HFFc6 (cell line): ENCODE measurements around the gene PLAGL2. TPM values are rescaled to one million over a fixed set of nuclear protein-coding genes. Genes with fewer than 3 reads are reported as not detected.

Experiments used
- DNase-seq: peaks from one replicate; pipeline ENCODE4 v3.0.0-alpha.2; 2018
- H3K27ac Mint-ChIP-seq: 2 replicates; pipeline ENCODE4 v1.8.0; 2020; ENCODE audit warnings: mild to moderate bottlenecking, mixed read lengths
- H3K27me3 Mint-ChIP-seq: 2 replicates; pipeline ENCODE4 v1.8.0; 2021; ENCODE audit warnings: mild to moderate bottlenecking, moderate library complexity, mixed read lengths; ENCODE audit not compliant: insufficient read depth
- H3K36me3 Mint-ChIP-seq: 2 replicates; pipeline ENCODE4 v1.8.0; 2021; ENCODE audit warnings: low read depth, mixed read lengths
- H3K4me1 Mint-ChIP-seq: 2 replicates; pipeline ENCODE4 v1.8.0; 2020; ENCODE audit warnings: low read depth, mixed read lengths
- H3K4me3 Mint-ChIP-seq: 2 replicates; pipeline ENCODE4 v1.8.0; 2020; ENCODE audit warnings: mild to moderate bottlenecking, moderate library complexity, mixed read lengths
- H3K9me3 Mint-ChIP-seq: 2 replicates; pipeline ENCODE4 v1.8.0; 2020; ENCODE audit warnings: mild to moderate bottlenecking, mixed read lengths
- CTCF ChIP-seq: fragments of 200-600 bp; sonication (generic); IDR thresholded peaks from 2 replicates; pipeline ENCODE4 v1.5.0; 2021; ENCODE audit warnings: antibody characterized with exemption, mild to moderate bottlenecking
- total RNA-seq, 6 experiments: library from RNA; stranded (reverse); fragmentation: NEBNext Ultra II Directional; extraction: Animal tissue kit (Norgen Biotek cat#: 25700); gene quantifications; 2 replicates in 1 of 6; 3 replicates in 5 of 6; pipeline ENCODE4 v1.2.3, GENCODE V29; 2021

PLAGL2 gene
- total RNA-seq, 6 experiments from 2014 or later = 8.5 to 11.1 (median 9.5) TPM

GRCh38 chr20:32168184-32168910 lies 39.2 kb downstream of the PLAGL2 start:
- Mint-ChIP-seq H3K4me3 (no peak overlapping the region), H3K36me3 (peaks cover 33% of the 10 kb centered on the region), H3K4me1 (peaks cover 9% of the 10 kb centered on the region), H3K27me3 (peaks cover 3% of the 10 kb centered on the region), H3K9me3 (no peaks in the 10 kb centered on the region), H3K27ac (no peak overlapping the region)
- TF ChIP-seq CTCF = no peak
- DNase-seq = peak; percentile 3

- no peak for TF ChIP-seq CTCF
- Mint-ChIP-seq H3K27ac (0 out of 2 replicates have a peak overlapping the region, but pooled peaks have one; percentile 14), H3K4me1 (peaks cover 9% of the 10 kb centered on the region), H3K27me3 (peaks cover 3% of the 10 kb centered on the region), H3K4me3 (no peak overlapping the region), H3K9me3 (no peaks in the 10 kb centered on the region), H3K36me3 (peaks cover 35% of the 10 kb centered on the region)
- DNase-seq = no peak
Measured at GRCh38 chr20:32167552-32167951, 40.0 kb downstream of the PLAGL2 start.

GRCh38 chr20:32165836-32166545 lies 41.6 kb downstream of the PLAGL2 start:
- Mint-ChIP-seq H3K27ac (no peak overlapping the region), H3K36me3 (peaks cover 50% of the 10 kb centered on the region)
- DNase-seq = no peak

GRCh38 chr20:32164984-32165735 lies 42.4 kb downstream of the PLAGL2 start:
- Mint-ChIP-seq H3K4me3 (no peak overlapping the region), H3K36me3 (peaks cover 51% of the 10 kb centered on the region), H3K27me3 (peaks cover 3% of the 10 kb centered on the region), H3K9me3 (no peaks in the 10 kb centered on the region), H3K27ac (no peak overlapping the region), H3K4me1 (peaks cover 9% of the 10 kb centered on the region)
- TF ChIP-seq CTCF = no peak
- DNase-seq = no peak

More at GRCh38 chr20:32165836-32166545, 41.6 kb downstream of the PLAGL2 start:
- peaks cover 9% of the 10 kb centered on the region for H3K4me1 Mint-ChIP-seq
- H3K9me3 Mint-ChIP-seq = no peaks in the 10 kb centered on the region
- no peak for TF ChIP-seq CTCF
- no peak overlapping the region for H3K4me3 Mint-ChIP-seq
- H3K27me3 Mint-ChIP-seq = peaks cover 3% of the 10 kb centered on the region

- DNase-seq = no peak
- peaks cover 9% of the 10 kb centered on the region for H3K4me1 Mint-ChIP-seq
Measured at GRCh38 chr20:32163951-32164350, 43.6 kb downstream of the PLAGL2 start.

More at GRCh38 chr20:32163951-32164350, 43.6 kb downstream of the PLAGL2 start:
- no peak for TF ChIP-seq CTCF
- Mint-ChIP-seq H3K27me3 (peaks cover 3% of the 10 kb centered on the region), H3K9me3 (no peaks in the 10 kb centered on the region), H3K4me3 (no peak overlapping the region), H3K36me3 (peaks cover 53% of the 10 kb centered on the region), H3K27ac (no peak overlapping the region)
